H1 (cell line): ENCODE measurements around the gene CEP85. TPM values are rescaled to one million over a fixed set of nuclear protein-coding genes. Genes with fewer than 3 reads are reported as not detected.

Source experiments
- CTCF ChIA-PET: fragments of 300-600 bp; sonication (Branson Sonifier 250); formaldehyde crosslinking; loops from one replicate; lab custom pipeline; 2021; ENCODE audit not compliant: partially characterized antibody; lab: Charles Lee
- POLR2A ChIA-PET: fragments of 300-600 bp; sonication (Branson Sonifier 250); formaldehyde crosslinking; loops from one replicate; lab custom pipeline; 2021; ENCODE audit warnings: inconsistent platforms; ENCODE audit not compliant: partially characterized antibody; lab: Charles Lee
- DNase-seq, 2 experiments: peaks; one replicate each; pipeline versions ENCODE4 v3.0.0 to v3.0.0-alpha.2; 2010 to 2022; ENCODE audit warnings: low spot score in 2 of 2, low read depth in 1 of 2, mixed read lengths in 1 of 2
- FAIRE-seq: peaks from 2 replicates; lab custom pipeline; 2011; peaks lifted over from hg19 to GRCh38; lab: Jason Lieb, UNC
- H2AFZ ChIP-seq: 2 replicates; pipeline ENCODE4 v1.8.1; 2012; ENCODE audit warnings: low read length, inconsistent platforms
- H2AK5ac ChIP-seq: 2 replicates; pipeline ENCODE4 v1.6.1; 2013; ENCODE audit warnings: low read depth, low read length
- H2BK120ac ChIP-seq: replicated peaks from 2 replicates; pipeline ENCODE3; 2013; ENCODE audit warnings: low read depth, low read length, inconsistent platforms
- H2BK12ac ChIP-seq: 2 replicates; pipeline ENCODE4 v1.6.1; 2013; ENCODE audit warnings: low read depth, low read length
- H2BK15ac ChIP-seq: 2 replicates; pipeline ENCODE4 v1.6.1; 2013; ENCODE audit warnings: low read length
- H2BK20ac ChIP-seq: 2 replicates; pipeline ENCODE4 v1.6.1; 2013; ENCODE audit warnings: low read length
- H2BK5ac ChIP-seq: 2 replicates; pipeline ENCODE4 v1.6.1; 2013; ENCODE audit warnings: low read depth, low read length
- H3K14ac ChIP-seq: 2 replicates; pipeline ENCODE4 v1.6.1; 2013; ENCODE audit warnings: inconsistent platforms; ENCODE audit not compliant: insufficient read length
- H3K18ac ChIP-seq: 2 replicates; pipeline ENCODE4 v1.6.1; 2013; ENCODE audit warnings: low read length; ENCODE audit errors: extremely low read depth
- H3K23ac ChIP-seq: 2 replicates; pipeline ENCODE4 v1.6.1; 2013; ENCODE audit warnings: inconsistent platforms; ENCODE audit not compliant: insufficient read length
- H3K23me2 ChIP-seq: 2 replicates; pipeline ENCODE4 v1.6.1; 2013; ENCODE audit warnings: low read depth, low read length
- H3K27ac ChIP-seq: 2 replicates; pipeline ENCODE4 v1.6.1; 2011; ENCODE audit warnings: low read depth, low read length, inconsistent platforms
- H3K27me3 ChIP-seq, 4 experiments: replicated peaks in 1 of 4; 1 replicate in 1 of 4; 2 replicates in 3 of 4; pipeline versions ENCODE4 v1.6.1 to v1.8.1; 2011 to 2013; ENCODE audit warnings: low read length in 3 of 4, mild to moderate bottlenecking in 3 of 4, inconsistent platforms in 2 of 4, mixed read lengths in 2 of 4, moderate library complexity in 1 of 4; ENCODE audit not compliant: control insufficient read depth in 3 of 4, insufficient read depth in 3 of 4; ENCODE audit errors: extremely low read depth in 1 of 4
- H3K36me3 ChIP-seq, 4 experiments: 2 replicates each; pipeline versions ENCODE4 v1.6.1 to v1.8.1; 2011 to 2013; ENCODE audit warnings: mild to moderate bottlenecking in 4 of 4, low read length in 3 of 4, moderate library complexity in 2 of 4, control low read depth in 1 of 4, inconsistent platforms in 1 of 4; ENCODE audit not compliant: insufficient read depth in 4 of 4, control insufficient read depth in 2 of 4
- H3K4ac ChIP-seq: replicated peaks from 2 replicates; pipeline ENCODE3; 2013; ENCODE audit warnings: low read length, low read depth, mixed read lengths, inconsistent platforms; ENCODE audit not compliant: insufficient read length
- H3K4me1 ChIP-seq, 4 experiments: replicated peaks in 1 of 4; 1 replicate in 1 of 4; 2 replicates in 3 of 4; pipeline versions ENCODE4 v1.6.1 to v1.8.1; 2011 to 2013; ENCODE audit warnings: low read length in 3 of 4, inconsistent platforms in 2 of 4, mixed read lengths in 1 of 4; ENCODE audit not compliant: insufficient read depth in 4 of 4, control insufficient read depth in 3 of 4
- H3K4me2 ChIP-seq, 2 experiments: 2 replicates each; pipeline versions ENCODE4 v1.6.1 to v1.8.1; 2011 to 2013; ENCODE audit warnings: low read depth in 2 of 2, low read length in 2 of 2, control low read depth in 1 of 2, inconsistent platforms in 1 of 2, mild to moderate bottlenecking in 1 of 2; ENCODE audit not compliant: insufficient read depth in 1 of 2
- H3K4me3 ChIP-seq, 4 experiments: fragments of 200-600, 300-600 bp in 1 of 4; sonication (generic), shearing (Covaris generic), sonication (Bioruptor Twin) in 1 of 4; 2 replicates each; pipeline versions ENCODE4 v1.5.1 to v1.8.1; 2011 to 2016; ENCODE audit warnings: low read length in 4 of 4, low read depth in 3 of 4, control low read depth in 2 of 4, inconsistent platforms in 2 of 4, mild to moderate bottlenecking in 2 of 4, mixed read lengths in 1 of 4, moderate library complexity in 1 of 4; ENCODE audit not compliant: insufficient read depth in 2 of 4; ENCODE audit errors: extremely low read depth in 1 of 4
- H3K56ac ChIP-seq: replicated peaks from 2 replicates; pipeline ENCODE3; 2013; ENCODE audit warnings: low read depth, mild to moderate bottlenecking, mixed read lengths, low read length, inconsistent platforms; ENCODE audit not compliant: insufficient read length
- H3K79me1 ChIP-seq: 2 replicates; pipeline ENCODE4 v1.6.1; 2013; ENCODE audit warnings: low read depth, low read length, control low read depth
- H3K79me2 ChIP-seq, 2 experiments: 2 replicates each; pipeline versions ENCODE4 v1.6.1 to v1.8.1; 2012 to 2013; ENCODE audit warnings: low read length in 2 of 2, mild to moderate bottlenecking in 2 of 2, inconsistent platforms in 1 of 2; ENCODE audit not compliant: insufficient read depth in 2 of 2, control insufficient read depth in 1 of 2
- H3K9ac ChIP-seq, 4 experiments: replicated peaks in 1 of 4; 1 replicate in 1 of 4; 2 replicates in 3 of 4; pipeline versions ENCODE4 v1.6.1 to v1.8.1; 2011 to 2013; ENCODE audit warnings: low read depth in 3 of 4, low read length in 3 of 4, control low read depth in 2 of 4, mild to moderate bottlenecking in 2 of 4, moderate library complexity in 2 of 4, inconsistent platforms in 1 of 4; ENCODE audit errors: extremely low read depth in 1 of 4
- H3K9me3 ChIP-seq, 2 experiments: 2 replicates each; pipeline versions ENCODE4 v1.6.1 to v1.8.1; 2012 to 2013; ENCODE audit warnings: mild to moderate bottlenecking in 2 of 2, moderate library complexity in 2 of 2, control low read depth in 1 of 2, inconsistent platforms in 1 of 2, low read depth in 1 of 2, low read length in 1 of 2, mixed read lengths in 1 of 2; ENCODE audit not compliant: insufficient read depth in 2 of 2
- H4K20me1 ChIP-seq, 2 experiments: replicated peaks in 1 of 2; 2 replicates each; pipeline versions ENCODE3 to v1.8.1; 2011 to 2013; ENCODE audit warnings: inconsistent platforms in 2 of 2, low read length in 2 of 2, mild to moderate bottlenecking in 1 of 2; ENCODE audit not compliant: insufficient read depth in 2 of 2, control insufficient read depth in 1 of 2
- H4K5ac ChIP-seq: 2 replicates; pipeline ENCODE4 v1.6.1; 2013; ENCODE audit warnings: low read length, low read depth, mixed read lengths, inconsistent platforms; ENCODE audit not compliant: insufficient read length
- H4K8ac ChIP-seq: 2 replicates; pipeline ENCODE4 v1.8.0; 2013; ENCODE audit warnings: mild to moderate bottlenecking, moderate library complexity, low read length, inconsistent platforms; ENCODE audit not compliant: insufficient read depth; ENCODE audit errors: extremely low read depth
- H4K91ac ChIP-seq: replicated peaks from 2 replicates; pipeline ENCODE3; 2013; ENCODE audit warnings: low read length, mixed read lengths, inconsistent platforms; ENCODE audit not compliant: insufficient read length
- ASH2L ChIP-seq: fragments of 200-600, 300-600 bp; sonication (generic); IDR thresholded peaks from one replicate; pipeline ENCODE4 v1.7.1; 2017; ENCODE audit warnings: low read length
- ATF2 ChIP-seq: IDR thresholded peaks from 2 replicates; pipeline ENCODE4 v1.6.1; 2012; ENCODE audit warnings: low read length, inconsistent platforms
- CBX5 ChIP-seq: fragments of 300-800, 300-1000 bp; sonication (generic); IDR thresholded peaks from 2 replicates; pipeline ENCODE4 v1.7.1; 2016; ENCODE audit warnings: antibody characterized with exemption, low read length, low read depth
- EP300 ChIP-seq, 2 experiments: IDR thresholded peaks; 1 replicate in 1 of 2; 2 replicates in 1 of 2; pipeline ENCODE4 v1.6.1; 2011 to 2012; ENCODE audit warnings: low read depth in 2 of 2, low read length in 2 of 2, mild to moderate bottlenecking in 2 of 2, borderline replicate concordance in 1 of 2, inconsistent platforms in 1 of 2, moderate library complexity in 1 of 2
- GABPA ChIP-seq: IDR thresholded peaks from 2 replicates; pipeline ENCODE4 v1.6.1; 2011; ENCODE audit warnings: mild to moderate bottlenecking, low read length, moderate library complexity, borderline replicate concordance; ENCODE audit not compliant: insufficient read depth
- GTF2F1 ChIP-seq: IDR thresholded peaks from 2 replicates; pipeline ENCODE4 v1.6.1; 2012; ENCODE audit warnings: low read depth, low read length, improper control_type of control experiment, borderline replicate concordance
- HDAC2 ChIP-seq, 2 experiments: fragments of 300-600 bp in 1 of 2; sonication (generic) in 1 of 2; IDR thresholded peaks; 2 replicates each; pipeline ENCODE4 v1.6.1; 2011 to 2012; ENCODE audit warnings: low read depth in 2 of 2, low read length in 2 of 2, mild to moderate bottlenecking in 2 of 2, moderate library complexity in 2 of 2, borderline replicate concordance in 1 of 2, inconsistent platforms in 1 of 2
- KDM1A ChIP-seq: fragments of 200-600, 300-600 bp; sonication (generic); IDR thresholded peaks from 2 replicates; pipeline ENCODE4 v1.7.1; 2016; ENCODE audit warnings: mild to moderate bottlenecking, low read length, borderline replicate concordance
- POLR2A ChIP-seq, 2 experiments: IDR thresholded peaks; 1 replicate in 1 of 2; 2 replicates in 1 of 2; pipeline ENCODE4 v1.6.1; 2011; ENCODE audit warnings: low read depth in 2 of 2, low read length in 2 of 2, mild to moderate bottlenecking in 2 of 2; ENCODE audit errors: control extremely low read depth in 1 of 2
- RFX5 ChIP-seq: IDR thresholded peaks from 2 replicates; pipeline ENCODE4 v1.6.1; 2011; ENCODE audit warnings: low read depth, low read length, improper control_type of control experiment, borderline replicate concordance
- SIN3A ChIP-seq, 2 experiments: IDR thresholded peaks in 1 of 2; conservative IDR thresholded peaks in 1 of 2; 2 replicates each; pipeline ENCODE4 v1.6.1; 2011 to 2012; ENCODE audit warnings: low read length in 2 of 2, improper control_type of control experiment in 1 of 2, low read depth in 1 of 2, mild to moderate bottlenecking in 1 of 2
- WGBS, 2 experiments: shearing (Covaris generic) in 1 of 2; methylation state at CpG; one replicate each; pipeline versions ENCODE4 v1.1.6 to v1.1.7; 2013 to 2015; ENCODE audit warnings: low lambda C conversion rate in 2 of 2, mixed read lengths in 2 of 2, inconsistent platforms in 1 of 2, low coverage in 1 of 2, missing lambda C conversion rate in 1 of 2; ENCODE audit not compliant: insufficient replicate concordance in 2 of 2, insufficient coverage in 1 of 2, insufficient read length in 1 of 2; ENCODE audit errors: extremely low coverage in 1 of 2, missing lambda C conversion rate in 1 of 2; 5-methylcytosine and 5-hydroxymethylcytosine counted together
- polyA plus RNA-seq, 7 experiments: library from polyadenylated mRNA; depleted of rRNA in 3 of 7; stranded (reverse) in 5 of 7; unstranded in 2 of 7; fragments of >200 nt in 5 of 7; fragments of 200-250 nt in 2 of 7; gene quantifications; 1 replicate in 5 of 7; 2 replicates in 1 of 7; 4 replicates in 1 of 7; pipeline versions ENCODE4 v1.2.1 to v1.2.3, GENCODE V29; 2011 to 2013; ENCODE audit warnings: missing spikeins in 2 of 7, mixed read lengths in 2 of 7
- total RNA-seq: library from RNA; stranded (reverse); fragmentation: NEBNext Ultra II Directional; extraction: Animal tissue kit (Norgen Biotek cat#: 25700); gene quantifications from 2 replicates; pipeline ENCODE4 v1.2.1, GENCODE V29; 2021

The CEP85 gene
- total and polyA plus RNA-seq, 2 of the 8 experiments (the other 6 are each of a cell fraction or from before 2014, with no cell fraction given), result 40.4 to 43.7 TPM

- ChIA-PET CTCF (interaction anchor here (1.1 to 3.1 kb wide), 3 partner anchors 7 to 37 kb away, joined by 5 to 23 read pairs (median 6); partner anchors contain the start of genes CATSPER4 and CEP85), POLR2A (interaction anchor here (0.6 to 2.4 kb wide), 2 partner anchors 8 to 115 kb away, joined by 3 to 9 read pairs; partner anchors contain the start of gene CATSPER4)
- H3K4me1 ChIP-seq, result peaks cover 0 to 12% (median 5%) of the 10 kb centered on the region in 4 experiments; a peak in 5 of 7 replicates
- H3K9ac ChIP-seq, result no peak overlapping the region
- H2BK5ac ChIP-seq, result no peak overlapping the region
- no peak overlapping the region for H2BK20ac ChIP-seq
- H2BK12ac ChIP-seq, result no peak overlapping the region
- no peaks in the 10 kb centered on the region for H3K9me3 ChIP-seq
- H3K36me3 ChIP-seq, result no peaks in the 10 kb centered on the region
- H3K4ac ChIP-seq, result no peak overlapping the region
- H2BK15ac ChIP-seq, result no peak overlapping the region
- no peak overlapping the region for H4K91ac ChIP-seq
- H3K79me1 ChIP-seq, result no peaks in the 10 kb centered on the region
- DNase-seq, result no peak
- no peak overlapping the region for H2AFZ ChIP-seq
- H3K56ac ChIP-seq, result no peak overlapping the region
- no peak overlapping the region for H3K18ac ChIP-seq
- H4K8ac ChIP-seq, result no peak overlapping the region
- WGBS, 2 experiments, result 91% methylated on average over 11 of the region's 11 CpGs; no CpG with 5 or more reads in 1 of the 2 experiments
- no peaks in the 10 kb centered on the region for H4K20me1 ChIP-seq
- no peaks in the 10 kb centered on the region for H3K27me3 ChIP-seq
- no peak overlapping the region for H2BK120ac ChIP-seq
- H3K23me2 ChIP-seq, result no peaks in the 10 kb centered on the region; the same call in 1 of the 2 replicates
- H3K4me3 ChIP-seq, result no peak overlapping the region
- H3K14ac ChIP-seq, result no peak overlapping the region
- H3K79me2 ChIP-seq, result no peaks in the 10 kb centered on the region
- H3K23ac ChIP-seq, result no peak overlapping the region
- H3K4me2 ChIP-seq, result no peak overlapping the region
- H2AK5ac ChIP-seq, result no peak overlapping the region
- no peak overlapping the region for H3K27ac ChIP-seq
- H4K5ac ChIP-seq, result no peak overlapping the region
- no peak for FAIRE-seq
- TF ChIP-seq ASH2L, result no peak
- TF ChIP-seq GABPA, result no peak
- TF ChIP-seq SIN3A (conservative IDR thresholded peaks at IDR 0.05 in 1 of 2, IDR thresholded peaks at IDR 0.05 in 1 of 2; ENCODE audit: low read depth in 1 of 2, low read length in 2 of 2), result no peak
- no peak for TF ChIP-seq GTF2F1
- TF ChIP-seq KDM1A, result no peak
- TF ChIP-seq EP300 (IDR thresholded peaks at IDR 0.05; ENCODE audit: borderline replicate concordance in 1 of 2, low read depth in 2 of 2, low read length in 2 of 2), result no peak
- no peak for TF ChIP-seq ATF2
- TF ChIP-seq HDAC2 (IDR thresholded peaks at IDR 0.05; ENCODE audit: borderline replicate concordance in 1 of 2, low read depth in 2 of 2, low read length in 2 of 2), result no peak
- no peak for TF ChIP-seq CBX5
- TF ChIP-seq RFX5, result no peak
- no peak for TF ChIP-seq POLR2A (IDR thresholded peaks at IDR 0.05; ENCODE audit: control extremely low read depth in 1 of 2, low read depth in 2 of 2, low read length in 2 of 2)
These were observed 36.2 kb upstream of the CEP85 start for GRCh38 chr1:26197813-26198212.
